Neural cell (in vitro differentiated cells): ENCODE results near the gene PCDHB13.
"Not testable (repeated sequence)": the region's sequence is repeated elsewhere in the genome, so short reads cannot be mapped to it uniquely, and the experiment has no call there.

Experiments
- CTCF ChIP-seq: fragments of 450-650 bp; IDR thresholded peaks from 2 replicates; pipeline ENCODE4 v1.5.1; 2014; ENCODE audit warnings: antibody characterized with exemption, mild to moderate bottlenecking, moderate library complexity; ENCODE audit not compliant: poor library complexity, severe bottlenecking
- EP300 ChIP-seq: fragments of 450-650 bp; conservative IDR thresholded peaks from 2 replicates; pipeline ENCODE4 v1.6.1; 2014; ENCODE audit warnings: antibody characterized with exemption, mild to moderate bottlenecking, moderate library complexity; ENCODE audit not compliant: poor library complexity, severe bottlenecking
- EZH2 ChIP-seq: fragments of 200-600, 300-800 bp; shearing (Covaris generic), sonication (generic); IDR thresholded peaks from 2 replicates; pipeline ENCODE4 v1.6.1; 2014; ENCODE audit warnings: antibody characterized with exemption, low read length, borderline replicate concordance, mild to moderate bottlenecking; ENCODE audit not compliant: insufficient read depth, poor library complexity, severe bottlenecking
- MXI1 ChIP-seq: fragments of 450-650 bp; conservative IDR thresholded peaks from 2 replicates; pipeline ENCODE4 v1.6.1; 2014; ENCODE audit warnings: antibody characterized with exemption, mild to moderate bottlenecking; ENCODE audit not compliant: poor library complexity, severe bottlenecking
- POLR2AphosphoS5 ChIP-seq: IDR thresholded peaks from 2 replicates; pipeline ENCODE4 v1.6.1; 2012
- REST ChIP-seq: IDR thresholded peaks from 2 replicates; pipeline ENCODE4 v1.6.1; 2012; ENCODE audit warnings: borderline replicate concordance
- SMC3 ChIP-seq: fragments of 450-650 bp; conservative IDR thresholded peaks from 2 replicates; pipeline ENCODE4 v1.6.1; 2014; ENCODE audit warnings: antibody characterized with exemption, mild to moderate bottlenecking, moderate library complexity; ENCODE audit not compliant: poor library complexity

GRCh38 chr5:141235922-141236321 lies 22.2 kb downstream of the PCDHB13 start:
- TF ChIP-seq MXI1, CTCF, EZH2, SMC3, POLR2AphosphoS5, REST, EP300: not testable (repeated sequence)
